HCT116 (cell line): ENCODE measurements around the gene RUNX1. TPM values are rescaled to one million over a fixed set of nuclear protein-coding genes. Genes with fewer than 3 reads are reported as not detected.

Source experiments
- ATAC-seq: fragments of 200-7000 bp; cut with Tn5 transposase; 2 replicates; pipeline ENCODE4 v1.9.1; 2020; ENCODE audit warnings: mild to moderate bottlenecking, moderate library complexity
- BruUV-seq: library from RNA; stranded (reverse); fragments of 400-500 nt; replicated peaks from 2 replicates; lab custom pipeline; 2021; lab: Mats Ljungman, UMichigan
- CTCF ChIA-PET: fragments of 300-600 bp; sonication (Branson Sonifier 250); formaldehyde crosslinking; loops from one replicate; lab custom pipeline; 2021; ENCODE audit warnings: antibody characterized with exemption; lab: Charles Lee
- POLR2A ChIA-PET: fragments of 300-600, 350-600 bp; sonication (Branson Sonifier 250); formaldehyde crosslinking; loops from one replicate; lab custom pipeline; 2021; ENCODE audit warnings: antibody characterized with exemption; lab: Charles Lee
- RAD21 ChIA-PET, 2 experiments: fragments of 300-600 bp; sonication (Branson Sonifier 250); formaldehyde crosslinking; loops; one replicate each; lab custom pipeline; 2023; ENCODE audit warnings: low total read pairs in 2 of 2; ENCODE audit not compliant: uncharacterized antibody in 2 of 2, unreplicated experiment in 2 of 2, low non-redundant PET in 1 of 2; lab: Charles Lee
- DNase-seq: peaks from one replicate; pipeline ENCODE4 v3.0.0-alpha.2; 2010; ENCODE audit warnings: low read depth, low spot score
- H2AFZ ChIP-seq: fragments of 200-600 bp; shearing (Covaris generic), sonication (generic); 2 replicates; pipeline ENCODE4 v1.6.1; 2017; ENCODE audit warnings: low read depth, mixed run types, mixed read lengths, antibody characterized with exemption, low read length; ENCODE audit not compliant: poor library complexity, severe bottlenecking
- H3K27ac ChIP-seq: 2 replicates; pipeline ENCODE4 v1.5.1; 2012; ENCODE audit warnings: low read depth, low read length
- H3K27me3 ChIP-seq: fragments of 200-600 bp; sonication (generic); 2 replicates; pipeline ENCODE4 v1.6.1; 2016; ENCODE audit warnings: mixed run types, low read length, mixed read lengths; ENCODE audit not compliant: insufficient read depth
- H3K36me3 ChIP-seq, 2 experiments: fragments of 200-500 bp in 1 of 2; fragments of 200-600 bp in 1 of 2; sonication (Bioruptor generic) in 1 of 2; sonication (generic) in 1 of 2; 2 replicates each; pipeline versions ENCODE4 v1.5.1 to v1.6.1; 2014 to 2016; ENCODE audit warnings: low read length in 2 of 2, inconsistent platforms in 1 of 2, mixed read lengths in 1 of 2, mixed run types in 1 of 2; ENCODE audit not compliant: insufficient read depth in 2 of 2, control insufficient read depth in 1 of 2
- H3K4me1 ChIP-seq, 2 experiments: fragments of 200-600 bp in 1 of 2; sonication (generic) in 1 of 2; 2 replicates each; pipeline versions ENCODE4 v1.5.1 to v1.6.1; 2012 to 2017; ENCODE audit warnings: low read length in 2 of 2, inconsistent platforms in 1 of 2, mild to moderate bottlenecking in 1 of 2, mixed read lengths in 1 of 2, mixed run types in 1 of 2, moderate library complexity in 1 of 2; ENCODE audit not compliant: insufficient read depth in 2 of 2, control insufficient read depth in 1 of 2
- H3K4me2 ChIP-seq: fragments of 200-600 bp; sonication (generic); 2 replicates; pipeline ENCODE4 v1.6.1; 2017; ENCODE audit warnings: mixed run types, low read length, mixed read lengths
- H3K4me3 ChIP-seq, 2 experiments: fragments of 200-600 bp in 1 of 2; sonication (generic) in 1 of 2; replicated peaks in 1 of 2; 2 replicates each; pipeline ENCODE4 v1.5.1; 2011 to 2016; ENCODE audit warnings: low read length in 2 of 2, control low read depth in 1 of 2, low read depth in 1 of 2, mild to moderate bottlenecking in 1 of 2, mixed read lengths in 1 of 2, mixed run types in 1 of 2
- H3K79me2 ChIP-seq: fragments of 200-600 bp; sonication (generic); 2 replicates; pipeline ENCODE4 v1.6.1; 2017; ENCODE audit warnings: mild to moderate bottlenecking, mixed run types, low read length, moderate library complexity, mixed read lengths; ENCODE audit not compliant: insufficient read depth
- H3K9ac ChIP-seq: fragments of 200-600 bp; sonication (generic); 2 replicates; pipeline ENCODE4 v1.6.1; 2016; ENCODE audit warnings: low read length, mixed read lengths
- H3K9me2 ChIP-seq: fragments of 200-600 bp; sonication (generic), shearing (Covaris generic); 2 replicates; pipeline ENCODE4 v1.6.1; 2017; ENCODE audit warnings: mixed run types, mild to moderate bottlenecking, moderate library complexity; ENCODE audit not compliant: insufficient read depth
- H3K9me3 ChIP-seq, 2 experiments: fragments of 200-500 bp in 1 of 2; fragments of 200-600 bp in 1 of 2; sonication (Bioruptor generic) in 1 of 2; sonication (generic) in 1 of 2; 2 replicates each; pipeline ENCODE4 v1.6.1; 2014 to 2017; ENCODE audit warnings: low read length in 2 of 2, mixed read lengths in 2 of 2, inconsistent platforms in 1 of 2, low read depth in 1 of 2, mild to moderate bottlenecking in 1 of 2, mixed run types in 1 of 2, moderate library complexity in 1 of 2; ENCODE audit not compliant: control insufficient read depth in 1 of 2, insufficient read depth in 1 of 2
- H4K20me1 ChIP-seq: fragments of 200-600 bp; sonication (generic), shearing (Covaris generic); 2 replicates; pipeline ENCODE4 v1.6.1; 2017; ENCODE audit warnings: mixed run types, mild to moderate bottlenecking, moderate library complexity; ENCODE audit not compliant: insufficient read depth
- CBX3 ChIP-seq: IDR thresholded peaks from 2 replicates; pipeline ENCODE4 v1.6.1; 2012; ENCODE audit warnings: low read depth
- CEBPB ChIP-seq: IDR thresholded peaks from 2 replicates; pipeline ENCODE4 v1.6.1; 2012; ENCODE audit warnings: low read depth
- EGR1 ChIP-seq: IDR thresholded peaks from 2 replicates; pipeline ENCODE4 v1.6.1; 2012; ENCODE audit warnings: low read depth
- ELF1 ChIP-seq: IDR thresholded peaks from 2 replicates; pipeline ENCODE4 v1.6.1; 2012; ENCODE audit warnings: low read depth, borderline replicate concordance
- FOSL1 ChIP-seq: IDR thresholded peaks from 2 replicates; pipeline ENCODE4 v1.6.1; 2012; ENCODE audit warnings: low read depth
- JUND ChIP-seq: IDR thresholded peaks from 2 replicates; pipeline ENCODE4 v1.6.1; 2012
- POLR2A ChIP-seq: IDR thresholded peaks from 2 replicates; pipeline ENCODE4 v1.7.0; 2011; ENCODE audit warnings: borderline replicate concordance; ENCODE audit not compliant: insufficient read depth, insufficient read length; ENCODE audit errors: extremely low read depth
- POLR2AphosphoS5 ChIP-seq: IDR thresholded peaks from 2 replicates; pipeline ENCODE4 v1.6.1; 2011; ENCODE audit warnings: mild to moderate bottlenecking, low read depth, low read length, moderate library complexity
- RAD21 ChIP-seq: IDR thresholded peaks from 2 replicates; pipeline ENCODE4 v1.6.1; 2012; ENCODE audit warnings: low read depth, mild to moderate bottlenecking
- SIN3A ChIP-seq: IDR thresholded peaks from 2 replicates; pipeline ENCODE4 v1.6.1; 2012; ENCODE audit warnings: low read depth
- SP1 ChIP-seq: IDR thresholded peaks from 2 replicates; pipeline ENCODE4 v1.6.1; 2012; ENCODE audit warnings: low read depth
- SRF ChIP-seq: IDR thresholded peaks from 2 replicates; pipeline ENCODE4 v1.6.1; 2012; ENCODE audit warnings: low read depth
- TCF7L2 ChIP-seq: IDR thresholded peaks from 2 replicates; pipeline ENCODE4 v1.7.0; 2011; ENCODE audit warnings: borderline replicate concordance, inconsistent platforms; ENCODE audit not compliant: insufficient read depth, insufficient read length; ENCODE audit errors: extremely low read depth
- YY1 ChIP-seq: IDR thresholded peaks from 2 replicates; pipeline ENCODE4 v1.6.1; 2011; ENCODE audit warnings: low read length, low read depth, moderate library complexity, mild to moderate bottlenecking; ENCODE audit not compliant: insufficient replicate concordance; ENCODE audit errors: extremely low read depth
- ZFX ChIP-seq: fragments of 450-650 bp; IDR thresholded peaks from 2 replicates; pipeline ENCODE4 v1.6.1; 2017
- intact Hi-C: fragments of 100-400 bp; cut with micrococcal nuclease; formaldehyde crosslinking; loops from 2 replicates; pipeline ENCODE4 v1.10.0; 2022
- total RNA-seq: library from RNA; stranded (reverse); gene quantifications from one replicate; pipeline ENCODE4 v1.2.1, GENCODE V29; 2021; ENCODE audit not compliant: unreplicated experiment
- TF ChIP-seq, protein P1 (sequence below): IDR thresholded peaks from 2 replicates; pipeline ENCODE4 v1.6.1; 2011; ENCODE audit warnings: mild to moderate bottlenecking, low read length, moderate library complexity; ENCODE audit not compliant: insufficient replicate concordance; ENCODE audit errors: extremely low read depth
- TF ChIP-seq, protein P2 (sequence below): IDR thresholded peaks from 2 replicates; pipeline ENCODE4 v1.6.1; 2012
- TF ChIP-seq, protein P3 (sequence below), 3 experiments: fragments of 200-600 bp in 1 of 3; sonication (generic) in 1 of 3; IDR thresholded peaks in 2 of 3; conservative IDR thresholded peaks in 1 of 3; 2 replicates each; pipeline ENCODE4 v1.5.1; 2012 to 2017; ENCODE audit warnings: low read depth in 2 of 3, low read length in 2 of 3, antibody characterized with exemption in 1 of 3, borderline replicate concordance in 1 of 3, control low read depth in 1 of 3, mild to moderate bottlenecking in 1 of 3, mixed read lengths in 1 of 3, mixed run types in 1 of 3, moderate library complexity in 1 of 3; ENCODE audit not compliant: insufficient read depth in 1 of 3

Gene RUNX1
- total RNA-seq, 1 experiment from 2014 or later, result 33.5 TPM

DNA sequence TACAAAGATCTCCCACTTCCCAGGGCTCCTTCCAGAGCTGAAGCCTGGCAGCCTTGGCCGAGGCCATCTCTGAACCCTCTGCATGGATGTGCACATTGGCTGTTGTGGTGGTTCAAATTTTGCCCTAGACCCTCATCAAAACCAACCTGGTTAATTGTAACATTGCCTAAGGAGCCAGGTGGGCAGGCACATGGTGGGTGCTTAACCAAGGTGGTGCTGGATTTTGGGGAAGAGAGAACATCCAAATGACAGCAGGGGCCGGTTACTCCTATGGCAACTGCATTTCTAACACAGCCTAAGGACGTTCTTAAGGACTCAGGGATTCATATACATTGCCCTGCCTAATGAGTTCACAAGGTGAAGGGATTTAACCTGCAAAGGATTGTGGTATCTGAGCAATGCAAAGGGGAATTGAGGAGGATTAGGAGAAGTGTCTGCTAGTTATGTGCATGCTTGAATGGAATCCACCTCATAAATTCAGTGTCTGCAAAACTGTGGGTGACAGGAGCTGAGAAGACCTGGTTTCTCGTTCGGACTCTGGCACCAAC is 10.3 kb downstream of the RUNX1 start:
- no peaks in the 10 kb centered on the region for H4K20me1 ChIP-seq
- no peak overlapping the region for H3K4me2 ChIP-seq
- ATAC-seq (no peak), DNase-seq (no peak)
- H3K4me3 ChIP-seq, result no peak overlapping the region
- intact Hi-C loops, result no loop called here
- H3K79me2 ChIP-seq, result no peaks in the 10 kb centered on the region
- ChIA-PET CTCF (no interaction called here), POLR2A (no interaction called here), RAD21 (no interaction called here)
- H3K9ac ChIP-seq, result no peak overlapping the region
- no peak overlapping the region for H3K27ac ChIP-seq
- H3K9me3 ChIP-seq, result no peaks in the 10 kb centered on the region
- BruUV-seq, result no TSS peak
- TF ChIP-seq, protein P1, sequence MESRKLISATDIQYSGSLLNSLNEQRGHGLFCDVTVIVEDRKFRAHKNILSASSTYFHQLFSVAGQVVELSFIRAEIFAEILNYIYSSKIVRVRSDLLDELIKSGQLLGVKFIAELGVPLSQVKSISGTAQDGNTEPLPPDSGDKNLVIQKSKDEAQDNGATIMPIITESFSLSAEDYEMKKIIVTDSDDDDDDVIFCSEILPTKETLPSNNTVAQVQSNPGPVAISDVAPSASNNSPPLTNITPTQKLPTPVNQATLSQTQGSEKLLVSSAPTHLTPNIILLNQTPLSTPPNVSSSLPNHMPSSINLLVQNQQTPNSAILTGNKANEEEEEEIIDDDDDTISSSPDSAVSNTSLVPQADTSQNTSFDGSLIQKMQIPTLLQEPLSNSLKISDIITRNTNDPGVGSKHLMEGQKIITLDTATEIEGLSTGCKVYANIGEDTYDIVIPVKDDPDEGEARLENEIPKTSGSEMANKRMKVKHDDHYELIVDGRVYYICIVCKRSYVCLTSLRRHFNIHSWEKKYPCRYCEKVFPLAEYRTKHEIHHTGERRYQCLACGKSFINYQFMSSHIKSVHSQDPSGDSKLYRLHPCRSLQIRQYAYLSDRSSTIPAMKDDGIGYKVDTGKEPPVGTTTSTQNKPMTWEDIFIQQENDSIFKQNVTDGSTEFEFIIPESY, result no peak
- TF ChIP-seq CEBPB (no peak), SRF (no peak), SP1 (no peak), POLR2A (no peak), JUND (no peak), RAD21 (no peak), ELF1 (no peak), POLR2AphosphoS5 (no peak), FOSL1 (no peak), ZFX (no peak), CBX3 (no peak), SIN3A (no peak), YY1 (no peak), TCF7L2 (no peak), EGR1 (no peak)
- TF ChIP-seq, protein P2, sequence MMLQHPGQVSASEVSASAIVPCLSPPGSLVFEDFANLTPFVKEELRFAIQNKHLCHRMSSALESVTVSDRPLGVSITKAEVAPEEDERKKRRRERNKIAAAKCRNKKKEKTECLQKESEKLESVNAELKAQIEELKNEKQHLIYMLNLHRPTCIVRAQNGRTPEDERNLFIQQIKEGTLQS, result no peak
- TF ChIP-seq, protein P3, sequence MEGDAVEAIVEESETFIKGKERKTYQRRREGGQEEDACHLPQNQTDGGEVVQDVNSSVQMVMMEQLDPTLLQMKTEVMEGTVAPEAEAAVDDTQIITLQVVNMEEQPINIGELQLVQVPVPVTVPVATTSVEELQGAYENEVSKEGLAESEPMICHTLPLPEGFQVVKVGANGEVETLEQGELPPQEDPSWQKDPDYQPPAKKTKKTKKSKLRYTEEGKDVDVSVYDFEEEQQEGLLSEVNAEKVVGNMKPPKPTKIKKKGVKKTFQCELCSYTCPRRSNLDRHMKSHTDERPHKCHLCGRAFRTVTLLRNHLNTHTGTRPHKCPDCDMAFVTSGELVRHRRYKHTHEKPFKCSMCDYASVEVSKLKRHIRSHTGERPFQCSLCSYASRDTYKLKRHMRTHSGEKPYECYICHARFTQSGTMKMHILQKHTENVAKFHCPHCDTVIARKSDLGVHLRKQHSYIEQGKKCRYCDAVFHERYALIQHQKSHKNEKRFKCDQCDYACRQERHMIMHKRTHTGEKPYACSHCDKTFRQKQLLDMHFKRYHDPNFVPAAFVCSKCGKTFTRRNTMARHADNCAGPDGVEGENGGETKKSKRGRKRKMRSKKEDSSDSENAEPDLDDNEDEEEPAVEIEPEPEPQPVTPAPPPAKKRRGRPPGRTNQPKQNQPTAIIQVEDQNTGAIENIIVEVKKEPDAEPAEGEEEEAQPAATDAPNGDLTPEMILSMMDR (IDR thresholded peaks at IDR 0.05 in 2 of 3, conservative IDR thresholded peaks at IDR 0.05 in 1 of 3; ENCODE audit: borderline replicate concordance in 1 of 3, insufficient read depth in 1 of 3, low read depth in 2 of 3, low read length in 2 of 3), result no peak
- TF ChIP-seq, all 23 proteins: peak for 0
- Histone ChIP-seq H2AFZ (no peak overlapping the region), H3K27me3 (no peaks in the 10 kb centered on the region), H3K4me1 (no peaks in the 10 kb centered on the region), H3K9me2 (no peaks in the 10 kb centered on the region), H3K36me3 (no peaks in the 10 kb centered on the region)
